ENCODE measurements around the gene ADAM15. TPM values are rescaled to one million over a fixed set of nuclear protein-coding genes. Genes with fewer than 3 reads are reported as not detected.

The ADAM15 gene
- total RNA-seq, 1 experiment from 2014 or later: 30.6 TPM

DNA sequence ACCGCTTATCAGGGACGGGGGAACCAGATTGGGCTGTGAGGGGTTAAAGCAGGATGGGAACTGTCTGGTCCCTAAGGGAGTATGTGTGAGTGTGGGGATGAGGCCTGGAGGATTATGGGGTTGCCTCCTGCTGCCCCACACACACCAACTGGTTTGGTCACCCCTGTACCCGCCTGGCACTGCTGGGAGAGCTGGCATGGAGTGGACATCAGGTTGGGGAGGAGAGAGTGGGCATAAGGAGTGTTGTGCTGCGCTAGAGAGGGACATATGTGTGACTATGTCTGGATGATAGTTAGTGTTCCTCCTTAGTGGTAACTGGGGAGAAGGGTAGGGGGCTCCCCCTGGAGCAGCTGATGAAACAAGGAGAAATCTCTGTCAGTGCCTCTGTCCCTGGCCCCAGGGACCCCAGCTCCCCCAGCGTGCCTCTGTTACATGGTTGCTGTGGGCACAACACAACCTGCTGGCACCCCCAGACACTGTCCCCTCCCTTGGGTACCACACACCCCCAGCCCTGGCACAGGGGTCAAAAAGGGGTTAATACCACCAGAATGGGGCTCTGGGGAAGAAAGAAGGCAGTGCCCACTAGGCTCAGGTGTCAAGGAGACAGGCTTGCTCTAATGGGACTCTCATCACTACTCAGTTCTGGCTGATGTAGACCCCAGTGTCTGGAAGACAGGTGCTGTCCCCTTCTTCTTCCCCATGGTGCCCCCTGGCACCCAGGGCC lies 46.6 kb upstream of the ADAM15 start:
- H3K4me2 ChIP-seq (ENCODE audit: insufficient read depth, insufficient read length, low read length): peak overlapping the region; percentile 74

More for the DNA sequence above, 46.6 kb upstream of the ADAM15 start:
- Histone ChIP-seq H3K27ac (ENCODE audit: insufficient read length, low read depth, low read length) (no peak overlapping the region), H2BK20ac (ENCODE audit: low read depth, low read length, poor library complexity, severe bottlenecking) (no peak overlapping the region), H4K20me1 (ENCODE audit: control insufficient read depth, insufficient read depth, insufficient read length) (no peaks in the 10 kb centered on the region), H3K56ac (ENCODE audit: insufficient read length, low read depth, low read length) (no peak overlapping the region), H3K79me1 (ENCODE audit: insufficient read depth, low read depth, low read length, poor library complexity, severe bottlenecking) (no peaks in the 10 kb centered on the region), H2AFZ (ENCODE audit: low read length) (no peak overlapping the region), H3K23ac (ENCODE audit: insufficient read length, low read depth, low read length) (no peak overlapping the region), H2BK12ac (ENCODE audit: insufficient read length, low read depth, low read length) (no peak overlapping the region), H3K14ac (ENCODE audit: insufficient read depth, low read length) (peak overlapping the region; percentile 70), H3K9ac (ENCODE audit: extremely low read depth, insufficient read length, low read length) (no peak overlapping the region), H3K4ac (ENCODE audit: low read depth, low read length) (no peak overlapping the region), H2BK15ac (ENCODE audit: low read depth, low read length) (no peak overlapping the region), H3K4me1 (ENCODE audit: insufficient read depth, low read length) (peaks cover 5% of the 10 kb centered on the region; the same call in 1 of the 2 replicates), H2BK5ac (ENCODE audit: insufficient read length, low read length) (no peak overlapping the region), H3K27me3 (ENCODE audit: insufficient read depth, low read length) (no peaks in the 10 kb centered on the region), H3K18ac (ENCODE audit: insufficient read length, low read depth, low read length) (peak overlapping the region; percentile 63), H2BK120ac (ENCODE audit: low read depth, low read length, poor library complexity, severe bottlenecking) (no peak overlapping the region), H2AK5ac (ENCODE audit: insufficient read length, low read length) (no peak overlapping the region), H3K9me3 (ENCODE audit: control insufficient read depth, low read depth, low read length) (no peaks in the 10 kb centered on the region), H3K79me2 (ENCODE audit: insufficient read depth, low read length) (no peaks in the 10 kb centered on the region; the same call in 1 of the 2 replicates), H4K8ac (replicated peaks; ENCODE audit: insufficient read length, low read depth, low read length) (no peak overlapping the region), H4K91ac (ENCODE audit: insufficient read length, low read depth, low read length) (no peak overlapping the region), H3T11ph (ENCODE audit: low read length) (no peak overlapping the region), H4K5ac (ENCODE audit: insufficient read length, low read depth, low read length) (no peak overlapping the region), H3K23me2 (ENCODE audit: insufficient read length, low read depth, low read length, poor library complexity, severe bottlenecking) (peaks cover 22% of the 10 kb centered on the region)
- Mint-ChIP-seq H3K36me3 (ENCODE audit: insufficient read depth in 1 of 3, low read depth in 3 of 3) (no peaks in the 10 kb centered on the region; a peak in 2 of 7 replicates), H3K4me3 (peak overlapping the region; percentile 93 to 97), H3K27me3 (ENCODE audit: low read depth) (no peaks in the 10 kb centered on the region), H3K4me1 (peaks cover 37 to 45% of the 10 kb centered on the region in 2 experiments), H3K27ac (peak overlapping the region; percentile 92 to 94 (median 92)), H3K9me3 (no peaks in the 10 kb centered on the region; a peak in 1 of 5 replicates)
- TF ChIP-seq, protein P1, sequence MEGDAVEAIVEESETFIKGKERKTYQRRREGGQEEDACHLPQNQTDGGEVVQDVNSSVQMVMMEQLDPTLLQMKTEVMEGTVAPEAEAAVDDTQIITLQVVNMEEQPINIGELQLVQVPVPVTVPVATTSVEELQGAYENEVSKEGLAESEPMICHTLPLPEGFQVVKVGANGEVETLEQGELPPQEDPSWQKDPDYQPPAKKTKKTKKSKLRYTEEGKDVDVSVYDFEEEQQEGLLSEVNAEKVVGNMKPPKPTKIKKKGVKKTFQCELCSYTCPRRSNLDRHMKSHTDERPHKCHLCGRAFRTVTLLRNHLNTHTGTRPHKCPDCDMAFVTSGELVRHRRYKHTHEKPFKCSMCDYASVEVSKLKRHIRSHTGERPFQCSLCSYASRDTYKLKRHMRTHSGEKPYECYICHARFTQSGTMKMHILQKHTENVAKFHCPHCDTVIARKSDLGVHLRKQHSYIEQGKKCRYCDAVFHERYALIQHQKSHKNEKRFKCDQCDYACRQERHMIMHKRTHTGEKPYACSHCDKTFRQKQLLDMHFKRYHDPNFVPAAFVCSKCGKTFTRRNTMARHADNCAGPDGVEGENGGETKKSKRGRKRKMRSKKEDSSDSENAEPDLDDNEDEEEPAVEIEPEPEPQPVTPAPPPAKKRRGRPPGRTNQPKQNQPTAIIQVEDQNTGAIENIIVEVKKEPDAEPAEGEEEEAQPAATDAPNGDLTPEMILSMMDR (conservative IDR thresholded peaks at IDR 0.05): no peak
- peak; percentile 25 for DNase-seq
- WGBS (ENCODE audit: extremely low coverage, insufficient read length, low lambda C conversion rate): no CpG with 5 or more reads among the region's 5 CpGs
